ENCODE results near the gene GNL1.
"Not testable (repeated sequence)": the region's sequence is repeated elsewhere in the genome, so short reads cannot be mapped to it uniquely, and the experiment has no call there.

The GNL1 gene

GRCh38 chr6:30529349-30529875, 26.9 kb downstream of the GNL1 start:
- DNase-seq (ENCODE audit: low read depth) = not testable (repeated sequence)

- DNase-seq (ENCODE audit: low read depth) = not testable (repeated sequence)
Observed at GRCh38 chr6:30526444-30526843, 29.8 kb downstream of the GNL1 start.

DNA sequence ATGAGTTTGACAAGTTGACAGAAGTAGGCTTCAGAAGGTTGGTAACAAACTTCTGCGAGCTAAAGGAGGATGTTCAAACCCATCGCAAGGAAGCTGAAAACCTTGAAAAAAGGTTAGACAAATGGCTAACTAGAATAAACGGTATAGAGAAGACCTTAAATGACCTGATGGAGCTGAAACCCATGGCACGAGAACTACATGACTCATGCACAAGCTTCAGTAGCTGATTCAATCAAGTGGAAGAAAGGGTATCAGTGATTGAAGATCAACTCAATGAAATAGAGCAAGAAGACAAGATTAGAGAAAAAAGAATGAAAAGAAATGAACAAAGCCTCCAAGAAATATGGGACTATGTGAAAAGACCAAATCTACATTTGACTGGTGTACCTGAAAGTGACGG, 34.3 kb downstream of the GNL1 start:
- DNase-seq (ENCODE audit: low read depth) = peak; percentile 20

GRCh38 chr6:30521082-30521481, 35.2 kb downstream of the GNL1 start:
- peak; percentile 57 for DNase-seq (ENCODE audit: low read depth)

DNA sequence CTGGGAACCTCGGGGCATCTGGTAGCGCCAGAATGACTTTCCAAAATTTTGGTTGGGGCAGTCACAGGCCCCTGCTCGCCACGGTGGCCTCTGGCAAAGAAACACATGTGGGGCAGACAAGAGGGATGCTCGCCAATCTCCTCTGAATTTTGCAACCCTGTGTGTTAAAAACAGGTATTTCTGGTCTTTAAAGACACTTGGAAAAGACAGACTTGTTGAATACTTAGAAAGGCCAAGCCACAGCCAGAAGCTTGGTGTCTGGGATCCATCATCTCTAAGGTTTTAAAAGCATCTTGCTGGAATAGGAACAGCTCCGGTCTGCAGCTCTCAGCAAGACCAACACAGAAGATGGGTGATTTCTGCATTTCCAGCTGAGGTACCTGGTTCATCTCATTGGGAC, 35.8 kb downstream of the GNL1 start:
- DNase-seq (ENCODE audit: low read depth) = no peak

DNA sequence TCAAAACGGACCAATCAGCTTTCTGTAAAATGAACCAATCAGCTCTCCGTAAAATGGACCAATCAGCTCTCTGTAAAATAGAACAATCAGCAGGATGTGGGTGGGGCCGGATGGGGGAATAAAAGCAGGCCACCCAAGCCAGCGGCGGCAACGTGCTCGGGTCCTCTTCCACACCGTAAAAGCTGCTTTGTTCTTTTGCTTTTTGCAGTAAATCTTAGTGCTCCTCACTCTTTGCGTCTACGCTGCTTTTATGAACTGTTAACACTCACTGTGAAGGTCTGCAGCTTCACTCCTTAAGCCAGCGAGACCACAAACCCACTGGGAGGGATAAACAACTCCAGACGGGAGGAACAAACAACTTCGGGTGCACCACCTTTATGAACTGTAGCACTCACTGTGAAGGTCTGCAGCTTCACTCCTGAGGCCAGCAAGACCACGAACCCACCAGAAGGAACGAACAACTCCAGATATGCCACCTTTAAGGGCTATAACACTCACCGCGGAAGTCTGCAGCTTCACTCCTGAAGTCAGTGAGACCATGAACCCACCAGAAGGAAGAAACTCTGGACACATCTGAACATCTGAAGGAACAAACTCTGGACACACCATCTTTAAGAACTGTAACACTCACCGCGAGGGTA, 37.7 kb downstream of the GNL1 start:
- DNase-seq (ENCODE audit: low read depth) = not testable (repeated sequence)

DNA sequence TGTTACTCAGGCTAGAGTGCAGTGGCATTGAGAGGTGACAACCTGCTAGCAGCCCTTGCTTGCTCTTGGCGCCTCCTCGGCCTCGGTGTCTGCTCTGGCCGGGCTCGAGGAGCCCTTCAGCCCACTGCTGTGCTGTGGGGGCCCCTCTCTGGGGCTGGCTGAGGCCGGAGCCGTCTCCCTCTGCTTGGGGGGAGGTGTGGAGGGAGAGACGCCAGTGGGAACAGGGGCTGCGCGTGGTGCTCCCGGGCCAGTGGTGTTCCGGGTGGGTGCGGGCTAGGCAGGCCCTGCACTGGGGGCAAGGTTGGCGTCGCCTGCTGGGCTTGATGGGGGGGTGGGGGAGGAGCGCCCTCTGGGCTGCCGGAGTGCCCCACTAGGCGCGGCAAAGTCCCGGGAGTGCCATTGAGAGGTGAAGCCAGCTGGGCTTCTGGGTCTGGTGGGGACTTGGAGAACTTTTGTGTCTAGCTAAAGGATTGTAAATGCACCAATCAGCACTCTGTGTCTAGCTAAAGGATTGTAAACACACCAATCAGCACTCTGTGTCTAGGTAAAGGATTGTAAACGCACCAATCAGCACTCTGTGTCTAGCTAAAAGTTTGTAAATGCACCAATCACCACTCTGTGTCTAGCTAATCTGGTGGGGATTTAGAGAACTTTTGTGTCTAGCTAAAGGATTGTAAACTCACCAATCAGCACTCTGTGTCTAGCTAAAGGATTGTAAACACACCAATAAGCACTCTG, 38.4 kb downstream of the GNL1 start:
- DNase-seq (ENCODE audit: low read depth) = not testable (repeated sequence)

DNA sequence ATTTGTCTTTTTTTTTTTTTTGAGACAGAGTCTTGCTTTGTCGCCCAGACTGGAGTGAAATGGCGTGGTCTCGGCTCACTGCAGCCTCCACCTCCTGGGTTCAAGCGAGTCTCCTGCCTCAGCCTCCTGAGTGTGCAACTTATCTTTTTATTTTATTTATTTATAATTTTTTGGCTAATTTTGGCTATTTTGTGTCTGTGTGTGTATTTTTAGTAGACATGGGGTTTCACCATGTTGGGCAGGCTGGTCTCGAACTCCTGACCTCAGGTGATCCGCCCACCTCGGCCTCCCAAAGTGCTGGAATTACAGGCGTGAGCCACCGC, 39.6 kb downstream of the GNL1 start:
- DNase-seq (ENCODE audit: low read depth) = not testable (repeated sequence)

GRCh38 chr6:30515944-30516753, 40.1 kb downstream of the GNL1 start:
- peak; percentile 98 for DNase-seq (ENCODE audit: low read depth)

- DNase-seq (ENCODE audit: low read depth) = no peak
Observed at GRCh38 chr6:30515106-30515505, 41.2 kb downstream of the GNL1 start.

GRCh38 chr6:30513451-30513850, 42.8 kb downstream of the GNL1 start:
- DNase-seq (ENCODE audit: low read depth) = no peak

- no peak for DNase-seq (ENCODE audit: low read depth)
Observed at GRCh38 chr6:30511169-30511546, 45.1 kb downstream of the GNL1 start.

DNA sequence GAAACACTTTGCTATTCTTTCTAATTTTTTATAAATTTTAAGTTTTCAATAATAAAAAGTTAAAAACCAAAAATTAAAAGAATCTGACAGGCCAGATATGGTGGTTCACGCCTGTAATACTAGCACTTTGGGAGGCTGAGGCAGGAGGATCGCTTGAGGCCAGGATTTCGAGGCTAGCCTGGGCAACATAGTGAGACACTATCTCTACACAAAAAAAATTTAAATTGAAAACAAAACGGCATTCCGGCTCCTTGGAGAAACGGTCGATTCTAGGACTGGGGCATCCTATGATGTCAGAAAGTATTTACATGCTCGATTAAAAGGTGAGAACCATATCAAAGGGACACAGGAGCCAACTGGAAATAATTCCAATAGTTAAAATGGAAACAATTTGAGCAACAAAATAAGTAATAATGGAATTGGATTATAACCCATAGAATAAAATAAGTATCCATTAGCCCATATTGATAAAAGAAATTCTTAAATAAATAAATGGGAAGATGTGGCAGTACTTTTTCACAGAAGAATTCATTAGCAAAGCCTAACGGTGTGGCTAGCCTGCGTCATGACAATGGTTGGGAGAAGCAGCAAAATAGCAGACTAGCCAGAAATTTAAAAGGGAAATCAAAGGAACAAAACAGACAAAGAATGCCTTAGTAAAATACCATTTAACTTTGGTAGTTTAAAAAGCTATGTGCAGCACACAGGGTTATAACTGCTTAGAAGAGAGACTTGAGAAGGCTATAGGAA, 45.7 kb downstream of the GNL1 start:
- no peak for DNase-seq (ENCODE audit: low read depth)

DNA sequence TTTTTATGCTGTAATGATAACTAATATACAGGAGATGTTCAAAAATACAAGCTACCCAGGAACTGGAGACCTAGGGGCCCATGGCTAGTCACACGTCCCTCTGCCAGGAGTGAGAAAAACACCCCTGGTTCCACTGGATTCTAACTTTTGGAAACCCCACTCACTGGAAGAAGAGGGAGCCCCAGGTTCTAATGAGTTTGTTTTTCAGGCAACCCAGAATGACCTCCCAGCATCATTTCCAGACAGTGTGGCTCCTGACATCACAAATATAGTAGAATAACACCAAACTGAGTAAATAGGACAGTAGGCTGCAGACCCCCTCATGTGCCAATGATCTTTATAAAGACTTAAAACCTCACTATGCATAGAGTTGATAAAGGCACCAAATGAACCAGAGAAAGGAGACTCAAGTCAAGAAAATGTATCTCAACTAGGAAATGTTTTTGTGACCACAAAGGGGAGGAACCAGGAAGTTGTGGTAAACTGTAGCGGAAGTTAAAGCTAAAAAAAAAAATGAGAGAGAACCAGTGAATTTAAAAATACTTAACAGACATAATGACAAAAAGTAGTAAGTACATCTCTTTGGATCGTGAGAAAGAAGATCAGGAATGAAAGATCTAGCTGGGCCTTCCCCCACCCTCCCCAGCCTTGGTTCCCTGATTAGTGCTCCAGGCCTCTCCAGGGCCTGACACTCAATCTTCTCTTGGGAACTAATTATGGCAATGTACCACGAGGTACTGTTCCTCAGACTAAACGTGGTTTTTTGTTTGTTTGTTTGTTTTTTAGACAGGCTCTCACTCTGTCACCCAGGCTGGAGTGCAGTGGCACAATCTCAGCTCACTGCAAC, 47.2 kb downstream of the GNL1 start:
- peak; percentile 66 for DNase-seq (ENCODE audit: low read depth)

- DNase-seq (ENCODE audit: low read depth) = no peak
Observed at GRCh38 chr6:30507849-30508827, 48.2 kb downstream of the GNL1 start.

GRCh38 chr6:30500421-30501355, 55.6 kb downstream of the GNL1 start:
- peak; percentile 61 for DNase-seq (ENCODE audit: low read depth)

DNA sequence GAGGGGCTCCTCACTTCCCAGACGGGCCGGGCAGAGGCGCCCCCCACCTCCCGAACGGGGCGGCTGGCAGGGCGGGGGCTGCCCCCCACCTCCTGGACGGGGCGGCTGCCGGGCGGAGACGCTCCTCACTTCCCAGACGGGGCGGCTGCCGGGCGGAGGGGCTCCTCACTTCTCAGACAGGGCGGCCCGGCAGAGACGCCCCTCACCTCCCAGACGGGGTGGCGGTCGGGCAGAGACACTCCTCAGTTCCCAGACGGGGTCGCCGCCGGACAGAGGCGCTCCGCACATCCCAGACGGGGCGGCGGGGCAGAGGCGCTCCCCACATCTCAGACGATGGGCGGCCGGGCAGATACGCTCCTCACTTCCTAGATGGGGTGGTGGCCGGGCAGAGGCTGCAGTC, 57.6 kb downstream of the GNL1 start:
- DNase-seq (ENCODE audit: low read depth) = not testable (repeated sequence)

DNA sequence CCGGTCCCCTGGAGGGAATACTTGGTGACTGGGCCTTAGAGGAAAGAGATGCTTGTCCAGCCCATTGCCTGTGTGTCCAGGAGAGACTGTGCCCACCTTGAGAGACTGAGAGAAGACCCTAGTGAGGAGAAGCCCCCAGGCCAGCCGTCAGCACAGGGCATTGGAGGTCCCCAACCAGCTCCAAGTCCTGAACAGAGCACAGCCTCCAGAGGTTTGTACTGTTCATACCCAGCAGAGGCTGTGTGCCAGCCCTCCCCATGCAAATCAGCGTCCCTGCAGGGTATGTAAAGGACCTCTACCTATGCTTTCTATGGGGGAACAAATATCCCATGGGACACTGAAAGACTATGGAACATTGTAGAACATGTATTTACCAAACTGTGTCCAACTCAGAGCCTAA, 58.6 kb downstream of the GNL1 start:
- DNase-seq (ENCODE audit: low read depth) = no peak

GRCh38 chr6:30497261-30497599, 59.1 kb downstream of the GNL1 start:
- DNase-seq (ENCODE audit: low read depth) = not testable (repeated sequence)
